Psoas muscle (tissue), 8 donors: ENCODE measurements around the gene PLPP3. TPM values are rescaled to one million over a fixed set of nuclear protein-coding genes. Genes with fewer than 3 reads are reported as not detected.

Experiments used
- ATAC-seq, 4 donors: fragments of 200-7000 bp; cut with Tn5 transposase; one replicate each; pipeline ENCODE4 v1.9.1; 2020; ENCODE audit warnings: moderate library complexity in 3 of 4, mild to moderate bottlenecking in 2 of 4
- DNase-seq, 2 donors: peaks; one replicate each; pipeline ENCODE4 v3.0.0-alpha.2; 2020
- H3K27ac ChIP-seq: fragments of 200-600 bp; one replicate; pipeline ENCODE4 v1.8.0; 2022
- H3K27me3 ChIP-seq, 3 donors: fragments of 200-600 bp in 1 of 3; one replicate each; pipeline versions ENCODE4 v1.6.1 to v1.8.0; 2013 to 2022; ENCODE audit warnings: low read length in 2 of 3, mild to moderate bottlenecking in 2 of 3, moderate library complexity in 1 of 3; ENCODE audit not compliant: insufficient read depth in 3 of 3
- H3K36me3 ChIP-seq, 2 donors: fragments of 200-600 bp in 1 of 2; one replicate each; pipeline versions ENCODE4 v1.6.1 to v1.8.0; 2013 to 2022; ENCODE audit warnings: low read depth in 1 of 2, mild to moderate bottlenecking in 1 of 2, moderate library complexity in 1 of 2; ENCODE audit not compliant: insufficient read depth in 1 of 2
- H3K4me1 ChIP-seq: fragments of 200-600 bp; one replicate; pipeline ENCODE4 v1.8.0; 2022
- H3K4me3 ChIP-seq: fragments of 200-600 bp; one replicate; pipeline ENCODE4 v1.8.0; 2022; ENCODE audit warnings: mild to moderate bottlenecking
- H3K9me3 ChIP-seq: fragments of 200-600 bp; one replicate; pipeline ENCODE4 v1.8.0; 2022
- WGBS, 3 donors: extraction: QIAGEN DNeasy Blood & Tissue Kit; methylation state at CpG; one replicate each; pipeline versions ENCODE4 v1.1.6 to v1.1.7; 2013; 5-methylcytosine and 5-hydroxymethylcytosine counted together
- intact Hi-C, 2 donors: fragments of 100-400 bp; cut with DNase I; formaldehyde crosslinking; loops; one replicate each; pipeline versions ENCODE4 v1.11.0 to v1.14.2; 2022
- polyA plus RNA-seq, 3 donors: library from polyadenylated mRNA; stranded (reverse); fragments of 200-250 nt; gene quantifications; one replicate each; pipeline ENCODE4 v1.2.3, GENCODE V29; 2013
- total RNA-seq, 4 donors: library from RNA; stranded (reverse); fragmentation: NEBNext Ultra II Directional in 2 of 4; extraction: Animal tissue kit (Norgen Biotek cat#: 25700) in 2 of 4; gene quantifications; one replicate each; pipeline versions ENCODE4 v1.2.1 to v1.2.4, GENCODE V29; 2021 to 2023
- TF ChIP-seq, protein P1 (sequence below): fragments of 200-600 bp; IDR thresholded peaks from one replicate; pipeline ENCODE4 v1.8.0; 2022; ENCODE audit warnings: antibody characterized with exemption
- donor health status: healthy with polysubstance abuse.
- donor health status: DM: no; HTN: no; CAD: no; lungs with moderate emphysema.
- donor health status: Bipolar disorder and iron deficiency.
- donor health status: healthy.
- donor health status: DM: yes; HTN: yes; CAD: no.
- donor health status: DM: no; HTN: no; CAD: no.
- donor health status: DM: no; HTN: no; CAD: no.
- donor health status: DM: yes; HTN: yes; CAD: no.

PLPP3 gene
- total and polyA plus RNA-seq, 7 donors, result 35.5 to 69.1 (median 46.3) TPM

GRCh38 chr1:56577406-56578137 lies 1.8 kb downstream of the PLPP3 start:
- H3K27ac ChIP-seq, result peak overlapping the region; percentile 91
- H3K4me3 ChIP-seq, result peak overlapping the region; percentile 90
- no peak for DNase-seq
- intact Hi-C loops, result loop anchor here in 1 of 2 donors (2.0 to 5.0 kb wide), 4 partner anchors 50 to 375 kb away; no protein-coding TSS in a partner anchor
- no peaks in the 10 kb centered on the region for H3K9me3 ChIP-seq
- 7 to 9% (median 8%) methylated on average over 12 of the region's 12 CpGs for WGBS, 3 donors
- peaks cover 54% of the 10 kb centered on the region for H3K4me1 ChIP-seq
- H3K36me3 ChIP-seq, result no peaks in the 10 kb centered on the region
- peak in 1 of 4 donors; percentile 4 for ATAC-seq
- TF ChIP-seq, protein P1, sequence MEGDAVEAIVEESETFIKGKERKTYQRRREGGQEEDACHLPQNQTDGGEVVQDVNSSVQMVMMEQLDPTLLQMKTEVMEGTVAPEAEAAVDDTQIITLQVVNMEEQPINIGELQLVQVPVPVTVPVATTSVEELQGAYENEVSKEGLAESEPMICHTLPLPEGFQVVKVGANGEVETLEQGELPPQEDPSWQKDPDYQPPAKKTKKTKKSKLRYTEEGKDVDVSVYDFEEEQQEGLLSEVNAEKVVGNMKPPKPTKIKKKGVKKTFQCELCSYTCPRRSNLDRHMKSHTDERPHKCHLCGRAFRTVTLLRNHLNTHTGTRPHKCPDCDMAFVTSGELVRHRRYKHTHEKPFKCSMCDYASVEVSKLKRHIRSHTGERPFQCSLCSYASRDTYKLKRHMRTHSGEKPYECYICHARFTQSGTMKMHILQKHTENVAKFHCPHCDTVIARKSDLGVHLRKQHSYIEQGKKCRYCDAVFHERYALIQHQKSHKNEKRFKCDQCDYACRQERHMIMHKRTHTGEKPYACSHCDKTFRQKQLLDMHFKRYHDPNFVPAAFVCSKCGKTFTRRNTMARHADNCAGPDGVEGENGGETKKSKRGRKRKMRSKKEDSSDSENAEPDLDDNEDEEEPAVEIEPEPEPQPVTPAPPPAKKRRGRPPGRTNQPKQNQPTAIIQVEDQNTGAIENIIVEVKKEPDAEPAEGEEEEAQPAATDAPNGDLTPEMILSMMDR, result no peak
- H3K27me3 ChIP-seq, result no peaks in the 10 kb centered on the region

DNA sequence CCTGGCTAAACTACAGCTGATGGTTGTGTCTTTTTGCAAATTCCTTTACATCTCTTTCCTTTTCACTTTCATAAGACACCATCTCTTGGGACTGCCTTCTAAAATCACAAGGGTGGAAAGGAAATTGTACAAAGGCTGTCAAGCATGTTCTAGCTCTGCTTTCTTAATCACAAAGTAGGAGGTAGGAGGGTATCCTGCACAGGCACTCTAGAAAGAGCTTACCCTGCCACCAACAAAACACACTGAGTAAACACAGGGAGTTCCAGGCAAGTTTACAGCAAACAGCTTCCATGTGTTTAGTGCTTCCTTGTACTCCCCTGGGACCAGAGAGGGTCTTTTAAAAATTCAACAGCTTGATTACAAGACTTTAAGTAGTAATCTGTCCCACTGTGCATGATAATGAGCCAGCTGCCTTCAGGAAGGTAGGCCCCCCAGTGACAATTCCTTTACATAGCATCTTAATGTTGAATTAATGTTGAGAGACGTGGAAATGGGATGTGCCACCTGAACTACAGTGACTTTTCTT lies 2.4 kb downstream of the PLPP3 start:
- Histone ChIP-seq H3K36me3 (no peaks in the 10 kb centered on the region), H3K4me3 (peak overlapping the region; percentile 90), H3K27ac (peak overlapping the region; percentile 91), H3K27me3 (no peaks in the 10 kb centered on the region), H3K9me3 (no peaks in the 10 kb centered on the region), H3K4me1 (peaks cover 59% of the 10 kb centered on the region)
- 0 to 11% (median 2%) methylated on average over 1 of the region's 1 CpG for WGBS, 3 donors
- peak in 2 of 4 donors; percentile 20 to 21 for ATAC-seq
- TF ChIP-seq, protein P1, result peak; percentile 42
- intact Hi-C loops, result loop anchor here in 1 of 2 donors (5.0 kb wide), 3 partner anchors 50 to 375 kb away; no protein-coding TSS in a partner anchor
- no peak for DNase-seq

DNA sequence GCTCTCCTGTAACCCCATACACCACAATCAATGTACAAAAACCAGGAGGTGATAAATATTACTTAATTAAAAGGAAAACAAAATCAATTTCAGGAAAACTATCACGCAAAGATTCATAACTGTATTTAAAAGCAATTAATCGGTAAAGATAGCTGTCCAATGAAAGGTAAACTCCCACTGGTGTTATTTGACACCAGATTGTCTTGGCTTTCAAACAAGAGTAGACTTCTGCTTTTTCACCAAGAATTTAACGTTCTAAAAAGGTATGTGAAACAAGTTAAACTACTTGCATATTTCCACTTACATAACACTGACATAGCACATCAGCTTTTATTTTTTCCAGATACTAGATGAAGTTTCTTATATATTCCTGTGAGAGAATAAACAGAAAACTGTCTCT lies 3.5 kb downstream of the PLPP3 start:
- intact Hi-C loops, result loop anchor here in 1 of 2 donors (5.0 kb wide), 3 partner anchors 49 to 374 kb away; no protein-coding TSS in a partner anchor
- Histone ChIP-seq H3K4me1 (peaks cover 66% of the 10 kb centered on the region), H3K36me3 (no peaks in the 10 kb centered on the region), H3K4me3 (peak overlapping the region; percentile 90), H3K27ac (no peak overlapping the region), H3K27me3 (no peaks in the 10 kb centered on the region), H3K9me3 (no peaks in the 10 kb centered on the region)
- no peak for DNase-seq
- ATAC-seq, result no peak
- TF ChIP-seq, protein P1, result no peak
- 12 to 13% (median 13%) methylated on average over 3 of the region's 3 CpGs for WGBS, 3 donors

DNA sequence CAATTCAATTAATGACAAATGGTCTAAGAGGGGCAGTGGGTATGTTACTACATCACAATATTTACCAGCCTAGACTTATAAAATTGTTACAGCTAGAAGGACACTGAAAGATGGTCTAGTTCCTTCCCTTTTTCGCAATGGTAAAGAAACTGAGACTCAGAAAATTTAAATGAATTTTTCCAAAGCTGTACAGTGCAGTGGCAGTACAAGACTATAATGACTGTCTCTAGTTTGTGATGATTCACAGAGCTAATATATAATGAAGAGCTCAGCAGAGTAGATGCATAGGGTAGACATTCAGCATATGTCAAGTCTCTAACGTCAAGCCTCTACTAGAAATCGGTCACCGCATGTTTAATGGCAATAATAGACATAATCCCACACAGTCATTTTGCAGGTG lies 4.6 kb downstream of the PLPP3 start:
- no peak overlapping the region for H3K27ac ChIP-seq
- DNase-seq, result no peak
- intact Hi-C loops, result loop anchor here in 1 of 2 donors (5.0 kb wide), 3 partner anchors 47 to 372 kb away; no protein-coding TSS in a partner anchor
- H3K4me3 ChIP-seq, result peak overlapping the region; percentile 90
- WGBS, 3 donors, result 36 to 48% (median 46%) methylated on average over 4 of the region's 4 CpGs
- peaks cover 64% of the 10 kb centered on the region for H3K4me1 ChIP-seq
- no peak for ATAC-seq
- TF ChIP-seq, protein P1, result no peak
- no peaks in the 10 kb centered on the region for H3K9me3 ChIP-seq
- no peaks in the 10 kb centered on the region for H3K27me3 ChIP-seq
- H3K36me3 ChIP-seq, result no peaks in the 10 kb centered on the region
